Fibroblast of lung (primary cell): Measurements from ENCODE around the gene UBE2U. TPM values are rescaled to one million over a fixed set of nuclear protein-coding genes. Genes with fewer than 3 reads are reported as not detected.
"Not testable (repeated sequence)": the region's sequence is repeated elsewhere in the genome, so short reads cannot be mapped to it uniquely, and the experiment has no call there.

Experiments used
- DNase-seq, 2 donors: peaks; one replicate each; pipeline versions ENCODE4 v3.0.0 to v3.0.0-alpha.2; 2010; ENCODE audit warnings: low read depth in 2 of 2
- H2AFZ ChIP-seq: 2 replicates; pipeline ENCODE4 v1.5.1; 2012; ENCODE audit warnings: low read length, control low read depth, inconsistent platforms
- H3K27ac ChIP-seq: 2 replicates; pipeline ENCODE4 v1.5.1; 2011; ENCODE audit warnings: low read length, control low read depth; ENCODE audit not compliant: insufficient read depth
- H3K27me3 ChIP-seq: 2 replicates; pipeline ENCODE4 v1.5.1; 2011; ENCODE audit warnings: mild to moderate bottlenecking, low read length; ENCODE audit not compliant: control insufficient read depth, insufficient read depth
- H3K36me3 ChIP-seq: 2 replicates; pipeline ENCODE4 v1.5.1; 2011; ENCODE audit warnings: low read length; ENCODE audit not compliant: control insufficient read depth, insufficient read depth
- H3K4me1 ChIP-seq: 2 replicates; pipeline ENCODE4 v1.5.1; 2011; ENCODE audit warnings: low read length; ENCODE audit not compliant: control insufficient read depth, insufficient read depth; ENCODE audit errors: extremely low read depth
- H3K4me2 ChIP-seq: 2 replicates; pipeline ENCODE4 v1.5.1; 2011; ENCODE audit warnings: low read length, control low read depth; ENCODE audit not compliant: insufficient read depth; ENCODE audit errors: extremely low read depth
- H3K4me3 ChIP-seq, 4 experiments: fragments of 200-600 bp in 1 of 4; sonication (generic) in 1 of 4; replicated peaks in 1 of 4; 2 replicates each; pipeline ENCODE4 v1.5.1; 2011 to 2016; ENCODE audit warnings: low read length in 4 of 4, low read depth in 3 of 4, mild to moderate bottlenecking in 3 of 4, control low read depth in 2 of 4, inconsistent platforms in 1 of 4, mixed read lengths in 1 of 4; ENCODE audit not compliant: insufficient read depth in 1 of 4; ENCODE audit errors: control extremely low read depth in 1 of 4
- H3K79me2 ChIP-seq: 2 replicates; pipeline ENCODE4 v1.5.1; 2012; ENCODE audit warnings: mild to moderate bottlenecking, low read length, inconsistent platforms; ENCODE audit not compliant: control insufficient read depth, insufficient read depth
- H3K9ac ChIP-seq: 2 replicates; pipeline ENCODE4 v1.5.1; 2011; ENCODE audit warnings: mild to moderate bottlenecking, low read length, control low read depth; ENCODE audit not compliant: insufficient read depth
- H3K9me3 ChIP-seq: 2 replicates; pipeline ENCODE4 v1.5.1; 2012; ENCODE audit warnings: low read depth, low read length; ENCODE audit not compliant: control insufficient read depth, insufficient read depth
- H4K20me1 ChIP-seq: 2 replicates; pipeline ENCODE4 v1.5.1; 2011; ENCODE audit warnings: low read length; ENCODE audit not compliant: control insufficient read depth, insufficient read depth; ENCODE audit errors: extremely low read depth
- CTCF ChIP-seq, 2 donors: IDR thresholded peaks in 1 of 2; conservative IDR thresholded peaks in 1 of 2; 1 replicate in 1 of 2; 2 replicates in 1 of 2; pipeline ENCODE4 v1.5.1; 2011 to 2012; ENCODE audit warnings: low read length in 2 of 2, control low read depth in 1 of 2, inconsistent platforms in 1 of 2, low read depth in 1 of 2, mild to moderate bottlenecking in 1 of 2
- EZH2 ChIP-seq: IDR thresholded peaks from 2 replicates; pipeline ENCODE4 v1.5.1; 2012; ENCODE audit warnings: low read length, control low read depth, mild to moderate bottlenecking; ENCODE audit errors: missing control alignments
- polyA plus RNA-seq, 2 donors: library from polyadenylated mRNA; depleted of rRNA in 1 of 2; stranded (reverse) in 1 of 2; unstranded in 1 of 2; fragments of >200 nt; gene quantifications; 2 replicates each; pipeline ENCODE4 v1.2.1, GENCODE V29; 2011 to 2012; ENCODE audit warnings: missing spikeins in 1 of 2
- total RNA-seq: library from RNA; depleted of rRNA; stranded (reverse); fragments of >200 nt; gene quantifications from 2 replicates; pipeline ENCODE4 v1.2.1, GENCODE V29; 2014

UBE2U gene
- total and polyA plus RNA-seq, 2 donors (not counting 1 experiment from before 2014, with no cell fraction given) = not detected

GRCh38 chr1:64236541-64236954, 33.1 kb downstream of the UBE2U start:
- no peak overlapping the region for H3K27ac ChIP-seq
- no peaks in the 10 kb centered on the region for H3K79me2 ChIP-seq
- no peaks in the 10 kb centered on the region for H3K27me3 ChIP-seq
- H3K36me3 ChIP-seq = no peaks in the 10 kb centered on the region
- no peak overlapping the region for H3K4me2 ChIP-seq
- no peak overlapping the region for H2AFZ ChIP-seq
- TF ChIP-seq CTCF (conservative IDR thresholded peaks at IDR 0.05 in 1 of 2, IDR thresholded peaks at IDR 0.05 in 1 of 2; ENCODE audit: low read depth in 1 of 2, low read length in 2 of 2) (no peak), EZH2 (no peak)
- H3K4me3 ChIP-seq = no peak overlapping the region
- no peaks in the 10 kb centered on the region for H3K4me1 ChIP-seq
- H3K9ac ChIP-seq = no peak overlapping the region
- DNase-seq = no peak
- no peaks in the 10 kb centered on the region for H4K20me1 ChIP-seq
- H3K9me3 ChIP-seq = no peaks in the 10 kb centered on the region

- H3K4me2 ChIP-seq, H3K27ac ChIP-seq, H3K36me3 ChIP-seq, H3K9ac ChIP-seq, H3K27me3 ChIP-seq, H3K9me3 ChIP-seq, H4K20me1 ChIP-seq, H3K4me1 ChIP-seq, H2AFZ ChIP-seq, H3K79me2 ChIP-seq, H3K4me3 ChIP-seq, DNase-seq: not testable (repeated sequence)
Measured at GRCh38 chr1:64239519-64239918, 36.1 kb downstream of the UBE2U start.

- Histone ChIP-seq H3K9ac (no peak overlapping the region), H2AFZ (no peak overlapping the region), H3K9me3 (no peaks in the 10 kb centered on the region), H3K4me3 (no peak overlapping the region), H4K20me1 (no peaks in the 10 kb centered on the region), H3K4me2 (no peak overlapping the region), H3K27me3 (no peaks in the 10 kb centered on the region), H3K4me1 (peaks cover 4% of the 10 kb centered on the region), H3K79me2 (no peaks in the 10 kb centered on the region), H3K36me3 (no peaks in the 10 kb centered on the region), H3K27ac (no peak overlapping the region)
- DNase-seq = peak; percentile 30 to 67
- peak; percentile 35 to 41 for TF ChIP-seq CTCF (conservative IDR thresholded peaks at IDR 0.05 in 1 of 2, IDR thresholded peaks at IDR 0.05 in 1 of 2; ENCODE audit: low read depth in 1 of 2, low read length in 2 of 2)
- no peak for TF ChIP-seq EZH2
Measured at GRCh38 chr1:64240206-64240605, 36.8 kb downstream of the UBE2U start.
